MM.1S (cell line): ENCODE measurements around the gene NCK1.
"Not testable (repeated sequence)": the region's sequence is repeated elsewhere in the genome, so short reads cannot be mapped to it uniquely, and the experiment has no call there.

Experiments
- DNase-seq: peaks from one replicate; pipeline ENCODE4 v3.0.0-alpha.2; 2015
- H2AFZ ChIP-seq: fragments of 300-600 bp; sonication (generic); 2 replicates; pipeline ENCODE4 v1.6.0; 2016; ENCODE audit warnings: antibody characterized with exemption, low read length
- H3F3A ChIP-seq: fragments of 300-600 bp; sonication (generic); 2 replicates; pipeline ENCODE4 v1.6.1; 2016; ENCODE audit warnings: mild to moderate bottlenecking, antibody characterized with exemption, low read length, moderate library complexity, mixed read lengths; ENCODE audit not compliant: insufficient read depth
- H3K27ac ChIP-seq: fragments of 300-600 bp; sonication (generic); 2 replicates; pipeline ENCODE4 v1.5.1; 2016; ENCODE audit warnings: mild to moderate bottlenecking, low read length
- H3K27me3 ChIP-seq: fragments of 300-600 bp; sonication (generic); replicated peaks from 2 replicates; pipeline ENCODE4 v1.6.0; 2016; ENCODE audit warnings: low read length; ENCODE audit not compliant: insufficient read depth
- H3K36me3 ChIP-seq: fragments of 300-600 bp; sonication (generic); replicated peaks from 2 replicates; pipeline ENCODE4 v1.6.1; 2016; ENCODE audit warnings: mild to moderate bottlenecking, low read length, mixed read lengths; ENCODE audit not compliant: insufficient read depth
- H3K4me1 ChIP-seq: fragments of 300-600 bp; sonication (generic); 2 replicates; pipeline ENCODE4 v1.6.1; 2016; ENCODE audit warnings: low read length, mixed read lengths
- H3K4me2 ChIP-seq: fragments of 300-600 bp; sonication (generic); 2 replicates; pipeline ENCODE4 v1.6.0; 2016; ENCODE audit warnings: low read depth, low read length
- H3K4me3 ChIP-seq: fragments of 300-600 bp; sonication (generic); 2 replicates; pipeline ENCODE4 v1.5.1; 2016; ENCODE audit warnings: low read length, mixed read lengths
- H3K79me2 ChIP-seq: fragments of 300-600 bp; sonication (generic); 2 replicates; pipeline ENCODE4 v1.6.1; 2016; ENCODE audit warnings: mixed run types, low read length, mixed read lengths
- H3K9ac ChIP-seq: fragments of 300-600 bp; sonication (generic); 2 replicates; pipeline ENCODE4 v1.6.1; 2016; ENCODE audit warnings: low read length, mixed read lengths
- H3K9me2 ChIP-seq: fragments of 300-600 bp; sonication (generic); replicated peaks from 2 replicates; pipeline ENCODE4 v1.6.1; 2016; ENCODE audit warnings: mild to moderate bottlenecking, low read length, mixed read lengths; ENCODE audit not compliant: insufficient read depth
- H3K9me3 ChIP-seq: fragments of 300-600 bp; sonication (generic); replicated peaks from 2 replicates; pipeline ENCODE4 v1.6.1; 2016; ENCODE audit warnings: mild to moderate bottlenecking, low read length, mixed read lengths; ENCODE audit not compliant: insufficient read depth
- H4K20me1 ChIP-seq: fragments of 300-600 bp; sonication (generic); 2 replicates; pipeline ENCODE4 v1.6.1; 2016; ENCODE audit warnings: mild to moderate bottlenecking, low read length, moderate library complexity, mixed read lengths; ENCODE audit not compliant: insufficient read depth
- EZH2 ChIP-seq: fragments of 300-600 bp; sonication (generic); optimal IDR thresholded peaks from 2 replicates; pipeline ENCODE3; 2017; ENCODE audit warnings: low read depth, mild to moderate bottlenecking, antibody characterized with exemption, low read length, mixed read lengths
- EZH2phosphoT487 ChIP-seq: fragments of 300-600 bp; sonication (generic); IDR thresholded peaks from 2 replicates; pipeline ENCODE4 v1.6.1; 2018; ENCODE audit warnings: antibody characterized with exemption, low read length
- TF ChIP-seq, protein P1 (sequence below): fragments of 300-600 bp; sonication (generic); IDR thresholded peaks from 2 replicates; pipeline ENCODE4 v1.5.1; 2016; ENCODE audit warnings: antibody characterized with exemption, low read length, mixed read lengths

Gene NCK1

DNA sequence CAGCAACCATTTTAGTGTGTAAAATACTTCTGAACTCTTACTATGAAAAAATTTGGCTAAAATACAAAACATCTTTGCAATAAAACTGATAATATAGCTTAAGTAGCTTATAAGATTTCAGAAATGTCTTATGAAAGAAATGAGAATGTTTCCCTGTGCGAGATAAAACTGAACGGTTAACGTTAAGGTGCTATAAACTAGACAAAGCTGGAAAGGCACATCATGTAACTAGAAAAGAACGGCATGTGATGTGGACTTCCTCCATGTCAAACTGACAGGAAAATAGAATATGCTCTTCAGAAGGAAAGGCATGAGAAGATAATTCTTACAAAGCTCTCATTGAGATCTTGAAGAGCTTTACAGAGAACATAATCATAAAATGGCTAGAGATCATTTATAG, 36.5 kb downstream of the NCK1 start:
- Histone ChIP-seq H3K4me3 (no peak overlapping the region), H3K36me3 (no peaks in the 10 kb centered on the region), H3K4me1 (peaks cover 7% of the 10 kb centered on the region; the same call in 1 of the 2 replicates), H3K27me3 (no peaks in the 10 kb centered on the region), H3F3A (no peaks in the 10 kb centered on the region), H3K9ac (no peak overlapping the region), H2AFZ (no peak overlapping the region), H3K4me2 (no peak overlapping the region), H3K79me2 (peaks cover 85% of the 10 kb centered on the region), H3K27ac (no peak overlapping the region), H3K9me2 (no peaks in the 10 kb centered on the region), H3K9me3 (no peaks in the 10 kb centered on the region), H4K20me1 (no peaks in the 10 kb centered on the region; the same call in none of the 2 replicates)
- DNase-seq = no peak
- TF ChIP-seq, protein P1, sequence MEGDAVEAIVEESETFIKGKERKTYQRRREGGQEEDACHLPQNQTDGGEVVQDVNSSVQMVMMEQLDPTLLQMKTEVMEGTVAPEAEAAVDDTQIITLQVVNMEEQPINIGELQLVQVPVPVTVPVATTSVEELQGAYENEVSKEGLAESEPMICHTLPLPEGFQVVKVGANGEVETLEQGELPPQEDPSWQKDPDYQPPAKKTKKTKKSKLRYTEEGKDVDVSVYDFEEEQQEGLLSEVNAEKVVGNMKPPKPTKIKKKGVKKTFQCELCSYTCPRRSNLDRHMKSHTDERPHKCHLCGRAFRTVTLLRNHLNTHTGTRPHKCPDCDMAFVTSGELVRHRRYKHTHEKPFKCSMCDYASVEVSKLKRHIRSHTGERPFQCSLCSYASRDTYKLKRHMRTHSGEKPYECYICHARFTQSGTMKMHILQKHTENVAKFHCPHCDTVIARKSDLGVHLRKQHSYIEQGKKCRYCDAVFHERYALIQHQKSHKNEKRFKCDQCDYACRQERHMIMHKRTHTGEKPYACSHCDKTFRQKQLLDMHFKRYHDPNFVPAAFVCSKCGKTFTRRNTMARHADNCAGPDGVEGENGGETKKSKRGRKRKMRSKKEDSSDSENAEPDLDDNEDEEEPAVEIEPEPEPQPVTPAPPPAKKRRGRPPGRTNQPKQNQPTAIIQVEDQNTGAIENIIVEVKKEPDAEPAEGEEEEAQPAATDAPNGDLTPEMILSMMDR = no peak
- no peak for TF ChIP-seq EZH2
- no peak for TF ChIP-seq EZH2phosphoT487

DNA sequence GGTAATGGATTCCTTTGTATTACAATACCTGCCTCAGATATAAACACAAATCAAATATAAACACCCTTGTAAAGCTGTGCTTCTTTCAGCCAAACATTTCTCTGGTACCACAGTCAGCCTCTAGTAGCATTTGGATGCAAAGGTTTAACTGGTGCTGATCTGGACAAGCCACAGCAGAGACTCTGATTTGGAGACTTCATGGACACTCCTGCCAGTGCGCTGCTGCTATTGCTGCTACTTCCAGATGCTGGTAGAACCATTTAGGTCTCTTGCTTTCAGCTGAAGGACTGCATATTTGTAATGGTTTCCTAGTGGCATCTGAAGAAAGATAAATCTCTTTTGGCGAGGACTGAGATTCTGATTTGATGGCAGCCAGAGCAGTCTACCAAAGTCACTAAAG, 36.9 kb downstream of the NCK1 start:
- H3F3A ChIP-seq = no peaks in the 10 kb centered on the region
- H3K9me3 ChIP-seq = no peaks in the 10 kb centered on the region
- H3K27me3 ChIP-seq = no peaks in the 10 kb centered on the region
- H3K4me3 ChIP-seq = no peak overlapping the region
- no peak overlapping the region for H3K4me2 ChIP-seq
- no peaks in the 10 kb centered on the region for H3K9me2 ChIP-seq
- no peak overlapping the region for H3K9ac ChIP-seq
- H3K36me3 ChIP-seq = no peaks in the 10 kb centered on the region
- H3K4me1 ChIP-seq = peaks cover 3% of the 10 kb centered on the region; the same call in 1 of the 2 replicates
- no peak for DNase-seq
- no peaks in the 10 kb centered on the region; the same call in none of the 2 replicates for H4K20me1 ChIP-seq
- no peak for TF ChIP-seq EZH2
- TF ChIP-seq EZH2phosphoT487 = no peak
- TF ChIP-seq, protein P1 = no peak
- H2AFZ ChIP-seq = no peak overlapping the region
- H3K79me2 ChIP-seq = peaks cover 85% of the 10 kb centered on the region
- no peak overlapping the region for H3K27ac ChIP-seq

DNA sequence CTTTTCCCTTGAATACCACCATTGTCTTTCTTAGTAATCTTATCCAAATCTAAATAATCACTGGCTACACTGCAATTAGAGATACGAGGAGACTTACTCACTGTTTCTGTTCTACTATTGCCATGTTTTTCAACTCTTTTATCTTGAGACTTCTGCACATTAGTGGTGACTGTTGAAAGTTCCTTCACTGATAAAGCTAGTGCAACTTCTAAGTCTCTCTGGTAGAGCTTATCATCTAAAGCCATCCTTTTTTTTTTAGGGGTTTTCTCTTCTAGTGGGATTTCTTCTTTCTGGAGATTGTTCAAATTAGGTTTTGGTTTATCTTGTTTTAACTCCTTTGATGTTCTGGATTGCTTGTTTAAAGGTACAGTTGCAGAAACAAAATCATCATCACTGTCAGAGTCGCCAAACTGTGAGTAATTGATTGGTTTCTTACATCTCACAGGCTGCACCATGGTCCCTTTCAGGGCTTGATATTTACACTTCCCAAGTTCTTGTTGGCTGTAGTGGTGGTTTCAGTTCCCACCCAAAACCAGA, 37.7 kb downstream of the NCK1 start:
- no peak overlapping the region for H3K27ac ChIP-seq
- no peak overlapping the region for H2AFZ ChIP-seq
- H3K9ac ChIP-seq = no peak overlapping the region
- H3K4me3 ChIP-seq = no peak overlapping the region
- H3K27me3 ChIP-seq = no peaks in the 10 kb centered on the region
- no peaks in the 10 kb centered on the region for H3K9me2 ChIP-seq
- 0 out of 2 replicates have a peak, but pooled peaks cover 3% of the 10 kb centered on the region for H3K4me1 ChIP-seq
- TF ChIP-seq EZH2 = no peak
- TF ChIP-seq, protein P1 = no peak
- H3K36me3 ChIP-seq = no peaks in the 10 kb centered on the region
- H3K79me2 ChIP-seq = peaks cover 85% of the 10 kb centered on the region
- H3K4me2 ChIP-seq = no peak overlapping the region
- H4K20me1 ChIP-seq = no peaks in the 10 kb centered on the region; the same call in 1 of the 2 replicates
- no peak for DNase-seq
- no peaks in the 10 kb centered on the region for H3K9me3 ChIP-seq
- no peaks in the 10 kb centered on the region for H3F3A ChIP-seq

DNA sequence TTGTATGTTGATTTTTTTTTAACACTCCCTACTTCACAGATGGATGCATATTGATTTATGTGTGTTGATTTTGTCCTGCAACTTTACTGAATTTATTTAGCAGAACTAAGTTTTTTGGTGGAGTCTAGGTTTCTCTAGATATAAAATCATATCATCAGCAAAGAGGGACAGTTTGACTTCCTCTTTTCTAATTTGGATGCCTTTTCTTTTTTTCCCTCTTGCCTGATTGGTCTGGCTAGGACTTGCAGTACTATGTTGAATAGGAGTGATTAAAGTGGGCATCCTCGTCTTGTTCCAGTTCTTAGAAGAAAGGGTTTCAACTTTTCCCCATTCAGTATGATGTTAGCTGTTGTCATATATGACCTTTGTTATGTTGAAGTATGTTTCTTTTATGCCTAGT, 38.7 kb downstream of the NCK1 start:
- not testable (repeated sequence) for H3K9ac ChIP-seq, H3K4me1 ChIP-seq

More for the DNA sequence above, 38.7 kb downstream of the NCK1 start:
- not testable (repeated sequence) for H3K4me3 ChIP-seq, H2AFZ ChIP-seq, H3K9me2 ChIP-seq, DNase-seq, H4K20me1 ChIP-seq, H3F3A ChIP-seq, H3K36me3 ChIP-seq, H3K4me2 ChIP-seq, H3K27me3 ChIP-seq, H3K27ac ChIP-seq, H3K9me3 ChIP-seq
- H3K79me2 ChIP-seq = peaks cover 88% of the 10 kb centered on the region
